ENCODE results near the gene BMPR1B. TPM values are rescaled to one million over a fixed set of nuclear protein-coding genes. Genes with fewer than 3 reads are reported as not detected.

The BMPR1B gene
- total RNA-seq, 1 donor from 2014 or later, result 26.8 TPM

DNA sequence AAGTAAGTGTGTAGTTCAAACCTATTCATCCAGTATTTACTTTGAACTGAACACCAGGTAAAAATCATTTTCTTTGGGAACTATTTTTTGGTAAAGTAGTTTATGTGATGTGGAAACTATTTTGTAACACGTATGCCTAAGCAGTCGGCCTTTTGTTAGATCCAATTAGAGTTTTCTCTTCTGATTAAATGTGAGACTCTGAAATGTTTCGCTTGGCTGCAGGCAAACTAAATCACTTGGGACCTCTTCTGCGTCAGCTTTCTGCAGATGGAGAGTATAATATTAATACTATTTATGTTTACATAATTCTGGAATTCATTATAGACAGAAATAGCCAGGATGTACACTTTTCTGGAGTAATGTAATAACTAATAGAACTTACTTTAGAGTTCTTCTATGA is 46.9 kb downstream of the BMPR1B start:
- Mint-ChIP-seq H3K4me3 (no peak overlapping the region), H3K27me3 (ENCODE audit: low read depth) (no peaks in the 10 kb centered on the region), H3K27ac (ENCODE audit: unreplicated experiment) (no peak overlapping the region), H3K9me3 (peaks cover 5% of the 10 kb centered on the region), H3K4me1 (peaks cover 46% of the 10 kb centered on the region), H3K36me3 (ENCODE audit: low read depth) (peaks cover 3% of the 10 kb centered on the region)
- no peak for DNase-seq (ENCODE audit: low read depth, low spot score)
- no peak for TF ChIP-seq CTCF (conservative IDR thresholded peaks at IDR 0.05)

DNA sequence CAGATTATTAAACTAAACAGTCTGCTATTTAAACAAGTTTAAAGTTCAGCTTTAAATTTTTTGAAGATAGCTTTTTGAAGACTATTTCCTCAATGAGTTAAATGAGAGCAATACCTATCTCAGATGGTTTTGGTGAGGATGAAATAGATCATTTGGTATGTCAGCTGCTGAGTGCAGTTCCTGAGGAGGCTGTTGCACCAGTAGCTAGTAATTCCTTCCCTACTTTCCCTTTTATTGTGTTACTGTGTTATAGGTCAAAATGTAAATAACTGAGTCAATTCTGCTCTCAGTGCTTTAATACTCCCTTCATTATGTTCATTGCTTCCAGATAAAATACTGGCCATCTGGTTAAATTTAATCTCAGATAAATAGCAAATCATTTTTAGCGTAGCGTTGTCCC is 48.6 kb downstream of the BMPR1B start:
- no peak overlapping the region for H3K4me3 Mint-ChIP-seq
- peaks cover 35% of the 10 kb centered on the region for H3K4me1 Mint-ChIP-seq
- no peak for DNase-seq (ENCODE audit: low read depth, low spot score)
- no peaks in the 10 kb centered on the region for H3K27me3 Mint-ChIP-seq (ENCODE audit: low read depth)
- TF ChIP-seq CTCF (conservative IDR thresholded peaks at IDR 0.05), result no peak
- H3K27ac Mint-ChIP-seq (ENCODE audit: unreplicated experiment), result no peak overlapping the region
- H3K36me3 Mint-ChIP-seq (ENCODE audit: low read depth), result peaks cover 3% of the 10 kb centered on the region
- peaks cover 5% of the 10 kb centered on the region for H3K9me3 Mint-ChIP-seq

DNA sequence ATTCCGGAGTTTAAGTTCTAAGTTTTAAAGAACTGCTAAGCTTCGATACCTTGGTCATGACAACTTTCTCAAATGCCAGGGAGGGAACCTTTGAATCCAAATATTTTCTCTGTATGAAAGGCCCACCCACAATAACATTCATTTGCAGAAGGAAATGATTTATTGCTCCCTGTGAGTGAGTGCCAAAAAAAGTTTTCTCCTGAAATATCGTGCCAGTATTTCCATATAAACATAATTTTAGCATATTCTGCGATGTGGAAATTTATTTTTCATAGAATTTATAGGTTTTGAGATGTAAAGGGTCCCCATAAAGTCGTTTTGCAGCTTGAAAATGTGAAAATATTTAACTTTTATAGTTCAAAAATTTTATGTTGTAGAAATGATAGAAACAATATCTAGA is 53.9 kb downstream of the BMPR1B start:
- no peak overlapping the region for H3K4me3 Mint-ChIP-seq
- H3K4me1 Mint-ChIP-seq, result peaks cover 8% of the 10 kb centered on the region
- H3K9me3 Mint-ChIP-seq, result no peaks in the 10 kb centered on the region
- no peaks in the 10 kb centered on the region for H3K36me3 Mint-ChIP-seq (ENCODE audit: low read depth)
- no peak overlapping the region for H3K27ac Mint-ChIP-seq (ENCODE audit: unreplicated experiment)
- H3K27me3 Mint-ChIP-seq (ENCODE audit: low read depth), result no peaks in the 10 kb centered on the region
- DNase-seq (ENCODE audit: low read depth, low spot score), result no peak
- TF ChIP-seq CTCF (conservative IDR thresholded peaks at IDR 0.05), result no peak

- H3K27ac Mint-ChIP-seq (ENCODE audit: unreplicated experiment), result no peak overlapping the region
Measured at GRCh38 chr4:94813221-94813620, 55.5 kb downstream of the BMPR1B start.

GRCh38 chr4:94814237-94814636 is 56.5 kb downstream of the BMPR1B start:
- peaks cover 5% of the 10 kb centered on the region for H3K4me1 Mint-ChIP-seq
- TF ChIP-seq CTCF (conservative IDR thresholded peaks at IDR 0.05), result no peak
- no peaks in the 10 kb centered on the region for H3K27me3 Mint-ChIP-seq (ENCODE audit: low read depth)
- H3K27ac Mint-ChIP-seq (ENCODE audit: unreplicated experiment), result no peak overlapping the region
- H3K9me3 Mint-ChIP-seq, result no peaks in the 10 kb centered on the region
- no peak for DNase-seq (ENCODE audit: low read depth, low spot score)
- no peaks in the 10 kb centered on the region for H3K36me3 Mint-ChIP-seq (ENCODE audit: low read depth)
- no peak overlapping the region for H3K4me3 Mint-ChIP-seq

More at GRCh38 chr4:94813221-94813620, 55.5 kb downstream of the BMPR1B start:
- no peak for TF ChIP-seq CTCF (conservative IDR thresholded peaks at IDR 0.05)
- Mint-ChIP-seq H3K4me1 (peaks cover 8% of the 10 kb centered on the region), H3K4me3 (no peak overlapping the region), H3K36me3 (ENCODE audit: low read depth) (no peaks in the 10 kb centered on the region), H3K9me3 (no peaks in the 10 kb centered on the region), H3K27me3 (ENCODE audit: low read depth) (no peaks in the 10 kb centered on the region)
- DNase-seq (ENCODE audit: low read depth, low spot score), result no peak

Data from neural crest cell (in vitro differentiated cells).